Stimulated activated memory B cell treated with anti-CD40 and anti-IgM and Interleukin-4, amounts not matched to agents 10 μg/mL and 1 μg/mL and 100 μg/mL, for 72 hours (primary cell): Measurements from ENCODE around the gene GANC.

ENCODE experiments used
- ATAC-seq: fragments of 150-1000 bp; cut with Tn5 transposase; 2 replicates; pipeline ENCODE4 v1.10.0; 2021
- H3K27ac Mint-ChIP-seq: one replicate; pipeline ENCODE4 v1.8.0; 2022; ENCODE audit warnings: mild to moderate bottlenecking, mixed read lengths
- H3K27me3 Mint-ChIP-seq: one replicate; pipeline ENCODE4 v1.8.0; 2022; ENCODE audit warnings: mixed read lengths
- H3K36me3 Mint-ChIP-seq: one replicate; pipeline ENCODE4 v1.8.0; 2022; ENCODE audit warnings: mixed read lengths
- H3K4me1 Mint-ChIP-seq: one replicate; pipeline ENCODE4 v1.8.0; 2022; ENCODE audit warnings: mixed read lengths
- H3K4me3 Mint-ChIP-seq: one replicate; pipeline ENCODE4 v1.8.0; 2022; ENCODE audit warnings: mild to moderate bottlenecking, moderate library complexity, mixed read lengths
- H3K9me3 Mint-ChIP-seq: one replicate; pipeline ENCODE4 v1.8.0; 2022; ENCODE audit warnings: mixed read lengths

Gene GANC

DNA sequence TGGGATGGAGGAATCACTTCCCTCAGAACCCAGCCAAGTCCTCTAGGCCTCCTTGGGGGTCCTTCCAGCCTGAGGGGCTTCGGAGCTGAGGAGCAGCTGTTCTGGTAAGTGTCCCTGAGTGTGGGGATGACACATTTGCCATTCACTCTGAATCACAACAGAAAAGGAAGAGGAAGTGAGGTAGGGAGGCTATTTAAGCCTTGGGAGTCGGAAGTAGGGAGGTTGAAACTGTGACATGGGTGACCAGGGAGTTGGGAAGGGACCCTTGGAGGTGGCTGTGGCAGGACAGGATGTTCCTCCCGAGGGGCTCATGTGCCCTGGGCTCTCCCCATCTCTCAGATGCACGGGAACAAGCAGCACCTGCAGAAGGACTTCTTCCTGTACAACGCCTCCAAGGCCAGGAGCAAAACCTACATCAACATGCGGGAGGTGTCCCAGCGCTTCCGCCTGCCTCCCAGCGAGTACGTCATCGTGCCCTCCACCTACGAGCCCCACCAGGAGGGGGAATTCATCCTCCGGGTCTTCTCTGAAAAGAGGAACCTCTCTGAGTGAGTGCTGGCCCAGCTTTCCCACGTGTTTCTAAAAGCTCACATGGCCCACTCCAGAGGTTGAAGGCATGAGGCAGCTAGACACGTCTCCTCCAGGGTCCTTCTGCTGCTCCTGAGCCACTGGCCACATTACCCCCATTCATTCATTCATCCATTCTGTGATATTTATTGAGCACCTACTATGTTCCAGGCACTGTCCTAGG lies 129.6 kb downstream of the GANC start:
- peaks cover 57% of the 10 kb centered on the region for H3K36me3 Mint-ChIP-seq
- no peaks in the 10 kb centered on the region for H3K27me3 Mint-ChIP-seq
- H3K9me3 Mint-ChIP-seq, result no peaks in the 10 kb centered on the region
- peaks cover 8% of the 10 kb centered on the region for H3K4me1 Mint-ChIP-seq
- no peak overlapping the region for H3K4me3 Mint-ChIP-seq
- no peak overlapping the region for H3K27ac Mint-ChIP-seq
- ATAC-seq, result no peak

DNA sequence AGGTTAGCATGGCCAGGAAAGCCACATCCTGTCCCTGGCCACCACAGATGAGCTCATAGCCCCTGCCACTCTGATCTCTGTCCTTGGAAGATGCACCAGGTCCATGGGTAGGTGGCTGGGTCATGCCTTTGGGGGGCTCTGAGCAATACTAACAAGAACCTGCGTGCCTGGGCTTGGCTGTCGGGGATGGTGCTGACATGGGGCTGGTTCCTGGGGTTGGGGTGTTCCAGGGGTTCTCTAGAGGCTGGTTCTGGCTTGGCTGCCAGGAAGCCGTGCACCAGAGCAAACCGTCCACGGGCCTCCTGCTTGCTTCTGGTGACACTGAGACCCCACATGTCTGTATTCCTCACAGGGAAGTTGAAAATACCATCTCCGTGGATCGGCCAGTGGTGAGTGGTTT lies 130.4 kb downstream of the GANC start:
- H3K4me1 Mint-ChIP-seq, result peaks cover 8% of the 10 kb centered on the region

DNA sequence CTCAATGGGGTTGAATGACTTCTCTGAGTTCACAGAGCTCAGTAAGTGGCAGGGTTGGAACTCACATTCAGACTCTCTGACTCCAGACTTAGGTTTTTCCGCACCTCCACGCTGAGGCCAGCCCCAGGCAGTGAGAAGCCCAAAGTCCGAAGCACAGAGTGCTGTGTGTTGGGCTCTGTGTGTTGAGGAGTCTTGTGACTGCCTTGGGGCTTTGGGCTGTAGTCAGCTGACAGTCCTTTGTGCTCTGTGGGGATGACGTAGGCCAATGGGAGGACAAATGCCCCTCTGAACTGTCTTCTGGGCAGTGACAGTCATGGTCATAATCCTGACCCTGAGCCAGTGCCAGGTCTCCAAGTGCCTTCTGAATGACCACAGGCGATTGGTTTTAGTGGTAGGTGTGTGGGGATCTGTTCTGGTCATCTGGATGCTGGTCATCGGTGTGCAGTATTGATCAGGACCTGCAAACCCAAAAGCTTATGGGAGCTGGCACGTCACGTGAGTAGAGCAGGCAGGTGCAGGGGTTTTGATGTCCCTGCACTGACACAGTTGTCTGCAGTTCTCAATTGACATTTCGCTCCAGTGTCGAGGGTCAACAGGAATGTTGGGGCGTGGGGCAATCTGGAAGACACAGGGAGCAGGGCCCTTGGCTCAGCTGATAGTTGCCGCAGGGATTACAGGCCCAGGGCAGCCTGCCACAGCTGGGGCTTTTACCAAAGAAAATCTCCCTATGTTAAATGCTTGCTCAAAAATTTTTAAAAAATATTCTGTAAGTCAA lies 131.6 kb downstream of the GANC start:
- Mint-ChIP-seq H3K27me3 (no peaks in the 10 kb centered on the region), H3K4me3 (no peak overlapping the region), H3K36me3 (peaks cover 54% of the 10 kb centered on the region), H3K9me3 (no peaks in the 10 kb centered on the region), H3K4me1 (peaks cover 8% of the 10 kb centered on the region), H3K27ac (no peak overlapping the region)
- ATAC-seq, result no peak

More for the DNA sequence above, 130.4 kb downstream of the GANC start:
- Mint-ChIP-seq H3K27me3 (no peaks in the 10 kb centered on the region), H3K9me3 (no peaks in the 10 kb centered on the region), H3K36me3 (peaks cover 62% of the 10 kb centered on the region), H3K27ac (no peak overlapping the region), H3K4me3 (no peak overlapping the region)
- no peak for ATAC-seq

DNA sequence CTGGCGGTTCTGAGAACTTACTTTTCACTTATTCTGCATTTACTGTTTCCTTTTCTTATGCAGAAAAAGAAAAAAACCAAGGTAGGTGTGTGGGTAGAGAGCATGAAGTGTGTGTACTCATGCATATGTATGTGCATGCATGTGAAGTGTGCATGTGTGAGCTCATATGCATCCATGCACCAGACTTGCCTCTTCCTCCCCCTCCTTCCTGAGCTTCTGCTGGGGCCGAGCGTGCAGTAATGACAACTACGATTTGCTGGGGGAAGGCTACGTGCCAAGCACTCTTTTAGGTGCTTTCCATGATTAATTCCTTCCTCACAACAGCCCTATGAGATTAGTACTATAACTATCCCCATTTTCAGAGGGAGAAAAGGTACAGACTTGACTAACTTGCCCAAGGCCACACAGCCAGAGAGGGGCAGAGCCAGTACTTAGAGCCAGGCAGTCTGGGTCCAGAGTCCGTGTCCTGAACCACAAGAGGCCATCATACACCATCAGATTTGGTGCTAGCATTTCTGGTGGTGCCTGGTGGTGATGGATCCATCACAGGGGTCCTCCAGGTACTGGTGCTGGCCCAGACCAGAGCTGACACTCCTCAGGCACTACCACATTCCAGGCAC lies 133.0 kb downstream of the GANC start:
- no peak overlapping the region for H3K4me3 Mint-ChIP-seq
- peaks cover 46% of the 10 kb centered on the region for H3K36me3 Mint-ChIP-seq
- no peaks in the 10 kb centered on the region for H3K27me3 Mint-ChIP-seq
- H3K4me1 Mint-ChIP-seq, result peaks cover 6% of the 10 kb centered on the region
- no peak overlapping the region for H3K27ac Mint-ChIP-seq
- no peak for ATAC-seq
- H3K9me3 Mint-ChIP-seq, result no peaks in the 10 kb centered on the region
